ENCODE results near the gene PRRT4.
A peak's percentile ranks its signal among the peaks of the same experiment; 100 is the strongest.

The PRRT4 gene

DNA sequence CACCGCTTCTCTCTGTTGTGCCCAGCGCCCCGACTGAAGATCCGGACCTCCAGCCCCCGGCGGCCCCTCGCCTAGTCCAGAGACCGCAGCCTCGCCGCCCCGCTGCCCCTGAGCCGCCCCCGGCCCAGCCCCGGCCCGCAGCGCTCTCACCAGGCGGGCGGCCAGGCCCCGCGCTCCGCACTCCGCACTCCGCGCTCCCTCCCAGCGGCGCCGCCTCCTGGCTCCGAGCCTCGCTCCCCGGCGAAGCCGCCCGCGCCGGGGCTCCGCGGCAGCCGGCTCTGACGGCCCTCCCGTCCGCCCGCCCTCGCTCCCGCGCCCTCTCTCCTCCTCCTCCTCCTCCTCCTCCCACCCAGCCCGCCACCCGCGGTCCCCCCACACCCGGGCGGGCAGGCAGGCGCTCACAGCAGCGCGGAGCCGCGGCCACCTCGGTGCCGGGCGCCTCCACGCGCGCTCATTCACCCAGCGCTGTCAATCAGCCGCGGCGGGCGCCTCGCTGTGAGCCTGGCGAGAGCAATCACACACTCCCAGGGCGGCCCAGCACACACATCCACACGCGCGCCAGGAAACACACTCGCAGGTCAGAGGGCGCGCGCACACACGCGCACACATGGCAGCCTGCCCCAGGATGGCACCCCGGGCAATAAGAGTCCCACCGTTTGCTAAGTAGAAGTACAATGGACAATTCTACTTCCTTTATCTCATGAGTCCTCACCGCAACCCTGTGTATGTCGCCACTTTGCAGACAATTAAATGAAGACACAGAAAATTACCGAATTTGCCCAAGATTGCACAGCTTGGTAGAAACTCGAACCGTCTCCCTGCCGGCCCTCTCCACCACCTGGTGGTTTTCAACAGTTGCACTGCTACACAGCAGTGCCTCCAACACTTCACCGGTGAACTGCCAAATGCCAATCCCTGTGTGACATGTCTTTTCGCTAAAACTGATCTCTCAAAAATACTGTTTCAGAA lies at the start of gene PRRT4:
Gene PRRT4, minus strand, starts transcription at position 280 of the 969 bp plus-strand sequence.
- no peak for DNase-seq

DNA sequence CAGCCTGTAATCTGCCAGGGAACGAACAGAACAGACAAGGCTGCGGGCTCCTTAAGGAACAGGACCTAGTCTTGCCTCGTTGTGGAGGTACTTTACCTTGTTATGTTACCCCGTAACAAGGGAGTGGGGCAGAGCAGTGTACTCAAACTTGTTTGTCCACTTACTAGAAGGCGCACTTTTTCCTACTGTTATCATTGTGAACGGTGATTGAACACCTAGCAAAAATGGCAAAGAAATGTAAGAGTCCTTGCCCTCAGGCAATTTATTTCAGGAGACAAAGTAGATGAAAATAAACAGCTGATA lies 48.9 kb upstream of the PRRT4 start:
- DNase-seq = peak; percentile 20

DNA sequence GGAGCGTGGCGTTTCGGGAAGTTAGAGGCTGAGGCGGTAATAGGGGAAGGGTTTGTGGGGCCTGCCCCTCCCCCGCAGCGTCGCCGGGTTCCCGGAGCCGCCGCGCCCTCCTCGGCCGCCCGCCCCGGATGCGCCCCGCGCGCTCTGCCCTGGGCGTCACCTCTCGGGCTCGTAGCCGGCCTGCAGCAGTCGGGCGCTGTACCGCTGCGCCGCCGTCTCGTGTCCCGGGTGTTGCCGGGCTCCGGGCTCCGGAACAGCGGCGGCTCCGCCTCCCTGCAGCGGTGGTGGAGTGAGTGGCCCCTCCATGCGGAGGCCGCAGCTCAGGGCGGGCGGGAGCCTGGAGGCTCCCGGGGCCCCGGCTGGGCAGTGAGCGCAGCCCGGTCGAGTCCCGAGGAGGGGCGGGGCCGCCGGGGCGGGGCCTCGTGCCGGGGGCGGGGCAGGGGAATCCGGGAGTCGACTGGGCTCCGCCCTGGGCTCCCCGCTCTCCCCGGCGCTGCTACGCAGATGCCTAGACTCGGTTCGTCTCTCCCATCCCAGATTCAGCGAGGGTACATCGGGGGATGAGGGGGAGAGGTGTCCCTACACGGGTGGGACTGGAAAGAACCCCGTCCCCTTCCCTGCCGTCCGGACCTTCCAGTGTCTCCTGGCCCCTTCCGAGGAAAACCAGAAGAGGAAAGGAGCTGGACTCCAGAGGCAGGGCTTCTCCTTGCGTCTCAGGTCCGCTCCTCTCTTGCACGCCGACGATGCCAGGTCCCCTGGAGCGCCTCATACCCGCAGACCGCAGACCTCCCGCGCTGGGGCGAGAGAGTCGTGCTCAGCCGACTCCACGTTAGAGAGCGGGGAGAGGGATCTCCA lies 48.3 kb upstream of the PRRT4 start, which contains the start of gene IMPDH1:
Gene IMPDH1, minus strand, starts transcription at position 387 of the 855 bp plus-strand sequence. Its CDS starts 81 bp downstream, at position 306.
- DNase-seq = no peak

DNA sequence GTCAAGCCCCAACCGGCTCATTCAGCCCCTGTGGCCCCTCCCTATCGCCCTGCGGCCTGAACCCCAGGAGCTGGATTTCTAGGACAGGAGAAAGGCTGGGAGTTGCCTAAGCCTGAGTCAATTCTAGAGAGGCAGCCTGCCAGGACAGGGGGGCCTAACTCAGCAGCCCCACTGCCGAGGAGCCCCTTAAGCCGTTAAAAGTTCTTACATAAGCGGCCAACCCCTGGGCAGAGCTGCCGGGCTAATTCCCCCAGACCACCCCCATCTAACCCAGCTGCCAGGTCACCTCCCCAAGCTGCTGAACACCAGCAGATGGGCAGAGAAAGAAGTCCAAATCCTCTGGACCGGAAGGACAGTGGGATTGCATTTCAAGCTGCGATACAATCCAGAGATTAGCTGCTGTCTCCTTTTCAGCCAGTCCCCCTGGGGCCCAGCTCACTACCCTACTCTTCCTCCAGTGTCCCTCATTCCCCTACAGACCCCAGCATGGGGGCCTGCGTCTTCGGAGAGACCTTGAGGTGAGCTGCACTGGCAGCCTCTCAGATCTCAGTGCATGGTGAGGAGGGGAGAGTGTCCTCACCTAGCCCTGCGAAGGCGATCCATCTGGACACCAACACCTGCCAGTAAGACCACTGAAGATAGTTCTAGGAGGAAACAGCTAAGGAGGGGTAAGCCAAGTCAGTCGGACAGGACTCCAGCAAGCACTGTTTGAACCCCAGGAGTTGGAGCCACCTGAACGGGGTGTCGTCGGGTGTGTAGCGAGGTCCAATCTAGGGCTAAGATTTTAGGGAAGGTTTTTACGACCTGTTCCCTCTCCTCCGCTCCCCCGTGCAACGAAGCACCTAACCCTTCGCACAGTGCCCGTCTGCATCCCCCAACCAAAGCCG lies 47.5 kb upstream of the PRRT4 start:
- DNase-seq = no peak

DNA sequence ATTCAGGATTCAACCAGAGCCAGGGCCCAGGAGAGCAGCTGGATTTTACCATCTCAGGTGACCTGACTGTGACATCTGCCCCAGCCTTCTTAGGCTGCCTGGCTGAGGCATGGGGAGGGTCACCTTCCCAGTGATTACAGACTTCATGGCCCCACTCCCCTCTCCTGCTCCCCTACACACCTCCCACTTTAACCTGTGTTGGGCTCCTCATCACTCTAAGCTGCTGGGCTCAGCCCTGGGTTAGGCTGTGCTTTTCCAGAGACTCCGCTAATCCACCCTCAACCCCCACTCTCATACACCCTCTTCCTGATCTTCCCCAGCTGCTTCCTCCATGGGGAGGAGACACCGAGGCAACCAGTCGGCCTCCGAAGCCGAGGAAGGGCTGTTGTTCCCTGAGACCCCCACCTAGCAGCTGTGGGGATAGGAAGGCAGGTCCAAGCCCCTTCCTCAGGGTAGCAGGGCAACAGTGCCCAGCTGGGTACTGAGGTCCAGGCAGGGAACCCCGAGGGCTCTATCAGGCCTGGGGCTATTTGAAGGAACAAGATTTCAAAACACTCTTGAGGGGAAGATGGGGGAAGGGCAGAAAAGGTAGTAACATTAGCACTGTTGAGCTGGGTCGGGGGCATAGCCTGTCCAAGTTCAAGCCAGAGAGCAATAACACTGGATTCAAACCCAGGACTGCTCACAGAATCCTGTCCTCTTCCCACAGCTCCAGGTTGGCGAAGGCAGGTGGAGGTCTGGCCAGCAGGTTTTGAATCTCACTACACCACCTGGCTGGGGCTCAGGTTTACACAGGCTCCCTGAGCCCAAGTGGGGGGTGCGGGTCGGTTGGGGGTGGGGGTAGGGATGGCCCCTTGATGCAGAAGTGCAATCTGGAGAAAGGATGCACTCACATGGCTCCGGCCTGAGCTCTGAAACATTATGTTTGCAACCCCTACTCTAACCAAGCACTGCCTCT lies 46.5 kb upstream of the PRRT4 start:
- no peak for DNase-seq

DNA sequence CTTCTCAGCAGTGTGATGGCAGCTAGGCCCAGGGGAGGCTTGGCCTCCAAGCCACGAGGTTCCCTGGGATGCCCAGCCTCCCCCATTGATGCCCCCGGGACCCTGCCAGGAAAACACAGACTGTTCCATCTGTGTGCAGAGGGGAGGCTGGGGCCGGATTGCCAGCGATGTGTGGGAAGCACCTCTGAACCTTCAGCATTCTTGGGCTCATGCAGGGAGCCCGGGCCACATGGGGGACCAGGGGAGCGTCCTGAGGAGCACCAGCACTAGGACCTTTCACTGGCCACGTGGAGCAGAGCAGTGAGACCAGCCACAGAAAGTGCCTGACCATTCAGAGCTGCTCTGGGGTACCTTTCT lies 45.7 kb upstream of the PRRT4 start:
- no peak for DNase-seq

DNA sequence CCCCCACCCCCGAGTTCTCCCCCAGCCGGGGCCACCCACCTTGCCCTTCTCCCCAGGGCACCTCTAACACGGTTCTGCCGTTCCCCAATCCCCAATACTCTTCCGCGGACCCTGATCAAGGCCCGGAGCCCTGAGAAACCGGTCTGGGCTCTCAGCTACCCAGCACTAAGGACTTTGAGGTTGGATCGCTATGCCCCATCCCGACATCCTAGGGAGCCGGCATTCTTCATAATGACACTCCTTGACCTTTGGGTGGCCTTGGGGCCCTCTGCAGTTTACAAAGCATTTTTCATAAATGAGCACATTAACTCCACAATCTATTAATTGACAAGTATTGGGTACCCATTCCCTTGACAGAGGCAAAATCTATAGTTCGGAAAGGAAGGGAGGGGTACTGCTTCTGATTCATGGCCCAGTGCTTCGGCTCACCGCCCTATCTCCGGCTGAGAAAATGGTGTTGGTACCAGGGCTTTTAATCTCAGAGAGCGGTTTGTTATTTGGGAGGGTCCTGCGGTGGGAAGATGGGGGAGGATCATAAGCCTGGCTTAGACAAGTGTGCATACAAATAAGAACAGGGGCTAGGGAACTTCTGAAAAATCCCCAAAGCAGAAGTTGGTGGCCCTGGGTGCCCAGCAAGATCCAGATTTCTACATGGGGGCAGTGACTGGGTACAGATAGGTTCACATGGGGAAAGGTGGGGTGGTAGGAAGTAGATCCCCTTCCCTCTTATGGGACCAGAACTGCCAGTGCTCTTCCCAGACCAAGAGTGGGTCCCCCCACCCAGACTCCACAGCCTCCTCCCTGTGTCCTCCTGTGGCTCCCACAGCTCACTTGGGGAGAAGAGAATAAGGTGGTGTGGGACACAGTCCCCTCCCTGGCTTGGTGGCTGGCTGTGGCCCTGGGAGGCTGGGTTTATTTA lies 45.1 kb upstream of the PRRT4 start:
- DNase-seq = no peak

DNA sequence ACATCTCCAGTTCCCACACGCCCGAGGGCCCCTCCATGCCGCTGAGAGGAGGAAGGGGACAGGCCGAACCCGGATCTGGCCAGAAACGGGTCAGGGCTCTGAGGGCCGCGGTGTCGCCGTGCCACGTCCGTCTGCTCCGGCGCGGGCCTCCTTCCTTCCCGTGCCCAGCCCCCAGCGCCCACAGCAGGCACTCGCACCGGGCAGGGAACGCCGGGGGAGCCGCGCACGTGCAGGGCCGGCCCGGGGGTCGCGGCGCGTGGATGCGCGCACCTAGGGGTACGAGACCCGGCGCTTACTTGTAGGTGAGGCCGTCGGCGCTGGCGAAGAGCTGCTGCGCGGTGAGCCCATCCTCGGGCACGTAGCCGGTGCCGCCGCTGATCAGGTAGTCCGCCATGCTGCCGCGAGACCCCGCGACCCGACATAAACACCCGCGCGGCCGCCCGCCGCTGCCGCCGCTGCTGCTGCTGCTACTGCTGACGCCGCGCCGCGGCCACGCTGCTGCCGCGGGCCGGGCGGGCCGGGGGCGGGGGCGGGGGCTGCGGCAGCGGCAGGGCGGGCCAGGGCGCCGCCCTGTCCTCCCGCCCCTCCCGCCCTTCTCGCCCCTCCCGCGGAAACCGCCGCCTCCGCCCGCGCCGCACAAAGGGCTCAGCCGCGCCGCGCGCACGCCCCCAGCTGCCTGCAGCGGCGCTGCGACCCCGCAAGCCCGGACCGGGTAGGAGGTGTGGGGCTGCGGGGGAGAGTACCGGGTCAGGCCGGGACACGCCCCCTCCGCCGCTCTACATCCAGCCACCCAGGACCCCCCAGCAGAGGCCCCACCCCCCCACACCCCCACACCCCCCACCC lies 44.2 kb upstream of the PRRT4 start:
- no peak for DNase-seq

DNA sequence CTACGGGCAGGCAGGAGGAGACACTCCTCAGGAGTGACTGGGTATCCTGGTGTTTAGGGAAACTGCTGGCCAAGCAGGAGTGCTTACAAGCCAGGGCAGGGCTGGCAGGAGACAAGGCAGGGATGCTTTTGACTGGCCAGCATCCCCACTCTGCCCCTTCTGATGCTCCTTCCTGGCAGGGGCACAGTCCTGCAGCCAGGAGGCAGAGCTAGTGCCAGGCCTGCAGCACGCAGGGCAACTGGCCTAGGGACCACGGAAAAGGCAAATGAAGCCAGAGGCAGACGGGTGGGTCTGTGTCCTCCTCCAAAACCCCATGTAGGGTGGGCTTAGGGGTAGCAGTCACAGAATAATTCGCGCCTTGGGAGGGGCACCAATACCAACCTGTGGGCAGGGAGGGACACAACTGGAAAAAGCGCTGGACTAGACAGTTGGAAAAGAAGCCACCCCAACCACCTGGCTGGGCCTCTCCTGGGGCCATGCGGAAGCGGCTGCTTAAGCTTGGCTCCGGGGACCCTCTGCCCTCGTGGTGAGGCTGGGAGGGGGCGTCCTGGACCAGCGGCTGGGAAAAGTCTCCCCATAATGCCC lies 43.5 kb upstream of the PRRT4 start:
- no peak for DNase-seq

DNA sequence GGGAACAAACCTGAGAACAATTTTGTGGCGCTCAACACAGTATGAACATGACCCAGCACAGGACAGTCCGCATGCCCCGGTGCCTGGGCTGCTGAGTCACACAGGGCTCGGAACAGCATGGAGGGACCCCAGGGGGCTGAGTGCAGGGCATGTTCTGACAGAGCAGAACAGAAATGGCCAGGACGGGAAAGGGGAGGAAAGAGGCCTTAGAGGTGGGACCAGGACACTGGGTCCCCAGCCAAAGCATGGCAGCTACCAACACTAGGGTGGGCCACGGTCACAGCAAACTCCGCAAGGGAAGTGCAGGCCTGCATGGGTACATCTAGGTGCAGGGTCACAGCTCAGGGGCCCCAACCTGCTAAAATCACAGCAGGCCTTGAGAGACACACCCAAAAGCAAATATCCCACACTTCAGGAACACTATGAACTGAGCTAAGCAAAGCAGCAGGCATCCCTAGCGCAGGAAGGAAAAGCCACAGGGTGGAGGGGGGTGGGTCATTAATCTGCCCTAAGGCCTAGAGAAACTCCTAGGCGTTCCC lies 42.7 kb upstream of the PRRT4 start:
- no peak for DNase-seq

DNA sequence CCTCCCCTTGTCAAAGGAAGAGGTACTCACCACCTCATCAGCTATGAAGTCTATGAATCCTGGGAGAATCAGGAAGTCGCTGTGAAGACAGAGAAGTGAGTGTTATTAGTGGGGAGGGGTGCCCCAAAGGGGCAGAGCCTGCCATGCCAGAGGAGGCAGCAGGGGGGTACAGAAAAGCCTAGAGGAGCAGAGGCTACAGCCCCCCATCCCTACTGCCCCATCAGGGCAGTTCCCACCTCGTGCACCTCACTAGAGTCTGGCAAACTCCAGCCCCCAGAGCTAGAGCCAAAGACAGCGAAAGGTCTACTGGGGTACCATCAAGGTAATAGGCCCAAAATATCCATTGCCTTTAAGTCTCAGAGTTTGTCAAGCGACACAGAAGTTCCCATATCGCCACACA lies 42.2 kb upstream of the PRRT4 start:
- DNase-seq = no peak

DNA sequence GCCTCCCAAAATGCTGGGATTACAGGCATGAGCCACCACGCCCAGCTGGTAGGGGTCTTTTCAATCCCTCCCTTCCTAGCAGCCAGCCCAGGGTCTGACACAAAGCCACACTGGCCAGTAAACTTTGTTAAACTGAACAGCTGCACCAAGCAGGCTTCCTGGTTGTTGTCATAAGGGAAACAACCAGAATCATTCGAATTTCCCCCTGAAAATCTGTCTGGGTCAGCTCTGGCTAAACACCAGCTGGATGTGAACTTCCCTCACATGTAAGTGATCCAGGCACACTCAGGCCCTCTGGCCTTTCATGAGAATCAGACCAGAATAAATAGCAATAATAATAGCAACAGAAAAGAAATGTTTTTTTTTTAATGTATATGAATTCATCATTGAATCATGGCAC lies 40.9 kb upstream of the PRRT4 start:
- DNase-seq = no peak

DNA sequence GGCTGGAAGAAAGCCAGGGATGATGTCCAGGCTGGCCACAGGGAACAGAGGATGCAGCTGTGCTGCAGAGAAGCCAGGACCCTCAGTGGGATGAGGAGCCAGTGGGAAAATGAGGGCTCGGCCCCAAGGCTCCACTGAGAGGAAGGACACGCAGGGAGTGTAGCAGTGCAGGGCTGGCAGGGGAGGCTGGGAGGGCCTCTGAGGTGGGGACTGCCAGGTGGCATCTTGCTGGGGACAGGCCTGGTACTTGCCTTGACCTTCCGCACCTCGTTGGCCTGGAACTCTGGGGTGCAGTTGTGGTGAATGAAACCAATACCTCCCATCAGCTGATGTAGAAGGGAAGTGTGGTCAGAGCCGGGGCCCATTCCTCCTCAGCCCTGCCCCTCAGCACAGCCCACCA lies 39.1 kb upstream of the PRRT4 start:
- no peak for DNase-seq

DNA sequence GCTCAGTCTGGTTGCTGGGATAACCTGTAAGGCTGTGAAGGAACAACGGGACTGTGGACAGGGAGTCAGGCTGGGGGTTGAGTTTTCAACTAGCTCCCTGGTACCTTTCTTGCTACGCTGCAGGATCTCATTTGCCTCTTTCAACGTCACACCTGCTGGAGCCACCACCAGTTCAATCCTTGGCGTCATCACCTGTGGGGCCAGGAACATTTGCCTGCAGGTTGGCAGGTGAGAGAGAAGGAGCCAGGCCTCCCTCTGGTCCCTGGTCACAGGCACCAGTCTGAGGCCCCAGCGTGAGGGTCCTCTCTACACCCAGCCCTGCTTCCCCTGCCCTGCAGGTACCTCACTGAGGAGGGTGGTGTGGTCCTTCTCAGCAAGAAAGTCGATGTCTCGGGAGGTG lies 38.5 kb upstream of the PRRT4 start:
- no peak for DNase-seq

DNA sequence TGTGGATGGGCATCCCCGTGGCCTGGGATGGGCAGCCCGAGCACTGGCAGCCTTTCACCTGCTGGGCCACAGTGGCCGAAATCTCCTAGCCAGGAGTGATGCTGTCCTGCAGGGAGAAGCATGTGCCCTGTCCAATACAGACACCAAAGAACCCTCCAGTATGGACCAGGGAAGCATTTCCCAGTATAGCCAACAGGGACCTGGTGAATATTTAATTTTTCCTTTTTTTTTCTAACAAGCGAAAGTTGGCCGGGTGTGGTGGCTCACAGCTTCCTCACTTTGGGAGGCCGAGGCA lies 37.3 kb upstream of the PRRT4 start:
- DNase-seq = no peak

DNA sequence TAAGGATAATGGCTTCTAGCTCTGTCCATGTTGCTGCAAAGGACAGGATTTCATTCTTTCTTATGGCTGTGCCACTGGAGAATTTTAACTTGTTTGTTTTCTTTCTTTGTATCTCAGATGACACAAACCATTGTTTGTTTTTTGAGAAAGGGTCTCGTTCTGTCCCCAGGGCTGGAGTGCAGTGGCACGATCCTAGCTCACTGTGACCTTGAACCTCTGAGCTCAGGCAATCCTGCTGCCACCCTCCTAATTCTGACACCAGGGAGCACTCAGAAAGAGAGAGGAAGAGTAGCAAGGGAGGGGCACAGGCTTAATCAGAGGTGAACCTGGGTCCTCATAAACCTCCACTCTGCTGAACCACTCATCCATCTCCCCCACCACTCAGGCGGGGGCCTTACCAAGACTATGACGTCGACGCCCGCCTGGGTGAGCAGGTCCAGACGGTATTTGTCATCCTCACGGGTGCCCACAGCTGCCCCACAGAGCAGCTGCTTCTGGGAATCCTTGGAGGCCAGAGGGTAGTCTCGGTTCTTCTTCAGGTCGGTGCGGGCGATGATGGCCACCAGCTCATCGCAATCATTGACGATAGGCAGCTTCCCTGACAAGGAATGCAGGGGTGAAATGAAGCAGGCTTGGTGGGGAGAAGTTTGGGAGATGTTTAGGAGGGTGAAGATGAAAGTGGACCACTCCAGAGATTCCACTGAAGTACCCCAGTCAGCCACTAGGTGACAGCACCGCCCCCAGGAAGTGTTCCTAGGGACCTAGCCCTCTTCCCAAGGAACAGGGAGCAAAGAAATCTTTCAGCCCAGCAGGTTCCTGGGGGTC lies 36.7 kb upstream of the PRRT4 start:
- peak; percentile 6 for DNase-seq

DNA sequence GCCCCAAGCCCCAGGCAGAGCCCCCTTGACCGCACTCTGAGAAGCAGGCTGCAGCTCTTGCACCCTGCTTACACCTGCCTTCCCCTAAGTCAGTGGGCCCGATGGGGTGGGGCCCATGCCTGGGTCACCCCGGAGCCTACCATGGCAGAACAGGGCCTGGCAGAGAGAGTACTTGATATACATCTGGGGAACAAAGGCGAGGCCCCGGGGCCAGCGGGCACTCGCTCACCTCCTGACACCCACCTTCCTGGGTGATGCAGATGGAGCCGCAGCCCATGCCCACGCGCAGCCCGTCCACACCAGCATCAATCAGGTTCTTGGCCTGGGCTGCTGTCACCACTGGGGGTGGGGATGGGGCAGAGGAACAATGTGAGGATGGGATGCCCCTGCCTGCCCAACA lies 34.9 kb upstream of the PRRT4 start:
- no peak for DNase-seq

DNA sequence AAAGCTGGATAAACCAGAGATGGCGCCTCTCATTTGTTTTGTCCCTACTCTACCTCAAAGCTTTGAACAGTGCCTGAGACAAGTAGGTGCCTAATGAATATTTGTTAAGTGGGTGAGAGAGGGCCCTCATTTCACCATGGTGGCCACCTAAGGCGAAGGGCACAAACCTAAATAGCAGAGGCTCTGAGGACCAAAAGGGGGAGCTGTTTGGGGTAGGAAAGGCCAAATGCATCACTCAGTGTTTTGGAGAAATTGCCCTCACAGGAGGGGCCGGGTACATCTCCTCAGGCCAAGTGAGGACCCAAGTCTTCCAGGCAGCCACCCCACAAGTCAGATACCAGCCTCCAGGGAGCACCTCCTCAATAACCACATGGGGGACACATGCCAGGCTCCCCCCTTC lies 34.3 kb upstream of the PRRT4 start:
- DNase-seq = no peak
